Hepatic stellate cell (primary cell): ENCODE data around the gene FRAS1.
A peak's percentile ranks its signal among the peaks of the same experiment; 100 is the strongest.

Source experiments
- DNase-seq: peaks from one replicate; pipeline ENCODE4 v3.0.0; 2011; ENCODE audit warnings: low spot score

The FRAS1 gene

DNA sequence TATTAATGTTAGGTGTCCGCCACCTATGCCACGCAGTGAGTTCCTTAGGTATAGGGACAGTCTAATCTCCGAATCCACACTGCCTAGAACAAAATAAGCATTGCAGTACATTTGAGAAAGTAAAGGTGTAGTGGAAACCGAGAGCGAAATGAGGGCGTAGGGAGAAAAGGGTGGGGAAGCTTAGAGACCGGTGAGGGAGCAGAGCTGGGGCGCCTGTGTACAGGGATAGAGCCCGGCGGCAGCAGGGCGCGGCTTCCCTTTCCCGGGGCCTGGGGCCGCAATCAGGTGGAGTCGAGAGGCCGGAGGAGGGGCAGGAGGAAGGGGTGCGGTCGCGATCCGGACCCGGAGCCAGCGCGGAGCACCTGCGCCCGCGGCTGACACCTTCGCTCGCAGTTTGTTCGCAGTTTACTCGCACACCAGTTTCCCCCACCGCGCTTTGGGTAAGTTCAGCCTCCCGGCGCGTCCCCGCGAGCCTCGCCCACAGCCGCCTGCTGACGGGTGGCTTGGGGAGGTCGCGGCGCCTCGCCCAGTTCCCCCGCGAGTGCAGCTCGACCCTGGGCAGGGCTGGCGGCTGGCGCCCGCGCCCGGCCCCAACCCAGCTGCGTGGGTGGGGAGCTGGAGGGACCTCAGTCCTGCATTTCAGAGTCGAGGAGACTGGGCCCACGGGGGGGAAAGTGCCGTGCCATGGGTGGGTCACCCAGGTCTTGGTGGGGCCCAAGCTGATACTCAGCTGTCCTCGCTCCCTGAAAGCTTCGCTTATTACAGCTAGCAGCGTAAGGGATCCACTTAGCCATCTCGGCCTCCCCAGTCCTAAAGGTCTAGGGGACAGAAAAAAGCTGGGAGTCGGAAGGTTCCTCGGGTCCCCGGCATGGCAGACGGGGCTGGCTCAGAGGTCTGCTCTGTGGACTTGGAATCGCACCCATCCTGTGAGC, 494.6 kb downstream of the FRAS1 start, which contains the start of gene ANXA3:
Gene ANXA3 (plus strand): TSS at position 351 of the 932 bp plus-strand sequence. CDS start 2,704 bp downstream, outside the sequence.
- DNase-seq: peak; percentile 22

GRCh38 chr4:78552389-78553042, 495.4 kb downstream of the FRAS1 start:
- no peak for DNase-seq

GRCh38 chr4:78553043-78553396, 495.9 kb downstream of the FRAS1 start:
- no peak for DNase-seq

DNA sequence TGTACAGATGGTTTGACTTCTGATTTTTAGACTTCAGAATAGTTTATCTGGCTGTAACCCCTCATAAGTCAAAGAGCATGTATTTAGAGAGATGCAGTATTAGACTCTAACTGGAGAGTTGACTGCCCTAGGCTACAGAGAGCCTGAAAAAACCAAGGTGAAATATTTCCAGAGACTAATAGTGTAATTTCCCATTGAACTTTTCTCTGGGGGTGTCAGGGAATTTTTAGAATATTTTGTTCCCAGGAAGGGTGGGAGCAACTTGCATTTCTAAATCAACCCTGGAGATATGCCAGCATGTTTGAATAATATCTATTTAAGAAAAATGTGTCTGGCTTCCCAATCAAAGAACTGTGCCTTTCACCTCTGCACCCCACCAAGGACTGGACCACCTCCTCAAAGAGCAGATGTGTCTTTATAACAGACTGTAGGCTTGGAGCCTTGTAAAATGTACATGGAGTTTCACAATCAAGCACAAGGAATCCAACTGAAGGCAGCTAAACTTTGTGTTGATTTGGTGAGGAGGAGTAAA, 496.5 kb downstream of the FRAS1 start:
- no peak for DNase-seq

DNA sequence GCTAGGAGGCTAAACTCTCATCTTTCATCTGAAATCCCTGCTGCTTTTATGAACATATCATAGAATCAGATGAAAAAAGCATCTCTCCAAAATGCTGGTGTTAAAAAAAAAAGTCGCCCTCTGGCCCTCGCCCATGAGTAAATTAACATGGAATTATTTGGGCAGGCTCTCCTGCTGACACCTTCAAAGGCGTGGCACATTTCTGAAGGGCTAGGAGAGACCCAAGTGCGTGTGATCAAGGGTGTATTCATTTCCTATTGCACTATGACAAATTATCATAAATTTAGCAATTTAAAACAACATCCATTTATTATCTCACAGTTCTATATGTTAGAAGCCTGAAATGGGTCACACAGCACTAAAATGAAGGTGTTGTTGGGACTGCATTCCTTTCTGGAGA, 499.5 kb downstream of the FRAS1 start:
- no peak for DNase-seq

DNA sequence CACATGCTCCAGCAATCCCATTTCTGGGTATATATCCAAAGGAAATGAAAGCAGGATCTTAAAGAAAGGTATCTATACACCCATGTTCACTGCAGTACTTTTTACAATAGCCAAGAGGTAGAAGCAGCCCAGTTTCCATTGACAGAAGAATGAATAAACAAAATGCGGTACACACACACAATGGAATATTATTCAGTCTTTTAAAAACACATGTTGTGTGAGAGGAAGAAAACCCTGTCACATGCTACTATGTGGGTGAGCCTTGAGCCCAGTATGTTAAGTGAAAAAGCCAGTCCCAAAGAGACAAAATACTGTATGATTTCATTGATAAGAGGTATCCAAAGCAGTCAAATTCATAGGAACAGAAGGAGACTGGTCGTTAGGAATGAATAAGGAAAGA, 500.7 kb downstream of the FRAS1 start:
- no peak for DNase-seq

DNA sequence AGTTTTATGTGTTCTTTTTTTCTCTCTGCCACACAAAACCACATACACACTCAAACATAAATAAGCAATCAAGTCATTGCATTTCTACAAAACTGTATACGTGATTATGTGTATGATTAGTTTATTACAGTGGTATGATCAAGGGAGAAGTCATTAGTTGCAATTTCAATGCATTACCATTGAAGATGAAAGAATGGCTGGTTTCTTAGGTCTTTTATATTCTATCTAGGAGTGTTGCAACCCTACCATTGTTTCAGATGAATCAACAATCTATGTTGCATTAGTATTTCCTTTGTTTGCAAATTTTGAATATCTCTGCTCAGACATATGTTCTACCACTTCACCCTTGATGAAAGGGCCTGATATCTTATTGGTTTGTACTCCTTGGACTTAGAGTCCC, 501.3 kb downstream of the FRAS1 start:
- no peak for DNase-seq

GRCh38 chr4:78560296-78560963, 503.3 kb downstream of the FRAS1 start:
- peak; percentile 43 for DNase-seq

DNA sequence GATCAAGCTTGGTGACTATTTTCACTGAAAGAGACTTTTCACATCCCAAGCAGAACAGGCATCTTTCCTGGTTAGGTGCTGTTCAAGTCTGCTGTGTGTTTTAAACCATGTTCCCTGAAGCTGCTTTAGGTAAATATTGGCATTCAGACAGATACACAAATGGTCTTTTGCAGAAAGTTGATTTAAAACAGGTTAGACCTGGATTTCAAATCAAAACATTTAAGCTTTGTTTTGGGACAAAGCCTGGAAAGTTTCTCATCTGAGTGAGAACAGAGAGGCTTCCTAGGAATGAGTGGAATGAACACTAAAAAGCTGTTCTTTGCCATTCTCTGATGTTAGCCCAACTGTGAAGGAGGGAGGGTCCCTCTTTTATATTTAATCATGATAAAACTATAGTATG, 504.6 kb downstream of the FRAS1 start:
- no peak for DNase-seq

DNA sequence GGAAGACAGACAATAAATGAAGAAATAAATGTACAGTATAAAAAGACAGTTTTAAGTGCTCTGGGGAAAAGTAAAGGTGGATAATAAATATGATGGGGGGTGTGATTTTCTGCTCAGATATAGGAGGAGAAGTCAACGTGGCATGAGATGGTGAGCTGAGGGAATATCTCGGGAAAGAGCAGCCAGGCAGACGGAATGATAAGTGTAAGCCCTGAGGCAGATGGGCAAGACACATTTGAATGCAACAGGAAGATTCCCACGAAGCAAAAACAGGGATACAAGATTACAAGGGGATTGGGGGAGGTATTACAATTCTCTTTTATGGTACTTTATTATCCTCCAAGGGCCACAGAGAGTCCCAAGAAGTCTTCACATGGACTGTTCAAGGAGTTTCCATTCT, 505.6 kb downstream of the FRAS1 start:
- DNase-seq: no peak

DNA sequence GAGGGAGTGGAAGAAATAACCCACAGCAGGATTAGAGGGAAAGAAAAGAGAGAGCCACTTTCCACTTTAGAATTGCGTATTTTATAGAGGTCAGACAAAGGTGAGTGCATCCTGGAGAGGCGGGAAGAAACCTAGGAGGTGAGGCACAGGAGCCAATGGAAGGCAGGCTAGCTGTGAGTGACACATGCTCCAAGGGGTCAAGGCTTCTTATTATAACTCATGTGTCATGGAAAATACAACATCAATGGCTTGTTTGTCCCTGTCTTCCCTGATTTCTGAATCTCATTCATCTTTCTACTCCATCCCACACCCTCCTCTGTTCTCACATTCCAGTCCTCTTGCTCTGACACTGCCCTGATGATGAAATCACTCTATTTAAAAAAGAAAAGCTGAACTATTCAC, 508.8 kb downstream of the FRAS1 start:
- DNase-seq: peak; percentile 45

DNA sequence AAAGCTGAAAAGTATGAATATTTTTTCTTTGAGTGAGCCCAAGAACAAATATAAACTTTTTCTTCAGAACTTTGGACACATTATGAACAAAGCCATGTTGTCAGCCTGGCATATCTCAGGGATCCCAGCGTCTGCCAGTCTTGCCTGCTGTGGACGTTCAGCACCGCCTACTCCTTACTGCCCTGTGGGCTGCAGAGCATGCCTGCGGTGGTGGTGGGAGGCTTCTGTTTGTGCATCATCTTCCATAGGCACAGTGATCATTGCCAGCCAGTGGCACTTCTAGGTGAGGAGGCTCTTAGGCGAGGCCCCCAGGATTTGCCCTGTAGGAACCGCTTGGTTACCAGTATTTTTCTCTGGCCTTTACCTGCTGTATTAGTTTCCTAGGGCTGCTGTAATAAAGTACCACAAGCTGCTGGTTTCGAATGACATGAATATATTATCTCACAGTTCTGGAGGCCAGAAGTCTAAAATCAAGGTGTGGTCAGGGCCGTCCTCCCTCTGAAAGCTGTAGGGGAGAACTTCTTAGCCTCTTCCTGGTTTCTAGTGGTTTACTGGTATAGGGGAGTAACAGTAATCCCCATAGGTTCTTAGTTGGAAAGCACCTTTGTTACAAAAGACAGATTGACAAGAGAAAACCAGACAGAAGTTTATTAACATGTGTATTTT, 509.8 kb downstream of the FRAS1 start:
- DNase-seq: no peak

DNA sequence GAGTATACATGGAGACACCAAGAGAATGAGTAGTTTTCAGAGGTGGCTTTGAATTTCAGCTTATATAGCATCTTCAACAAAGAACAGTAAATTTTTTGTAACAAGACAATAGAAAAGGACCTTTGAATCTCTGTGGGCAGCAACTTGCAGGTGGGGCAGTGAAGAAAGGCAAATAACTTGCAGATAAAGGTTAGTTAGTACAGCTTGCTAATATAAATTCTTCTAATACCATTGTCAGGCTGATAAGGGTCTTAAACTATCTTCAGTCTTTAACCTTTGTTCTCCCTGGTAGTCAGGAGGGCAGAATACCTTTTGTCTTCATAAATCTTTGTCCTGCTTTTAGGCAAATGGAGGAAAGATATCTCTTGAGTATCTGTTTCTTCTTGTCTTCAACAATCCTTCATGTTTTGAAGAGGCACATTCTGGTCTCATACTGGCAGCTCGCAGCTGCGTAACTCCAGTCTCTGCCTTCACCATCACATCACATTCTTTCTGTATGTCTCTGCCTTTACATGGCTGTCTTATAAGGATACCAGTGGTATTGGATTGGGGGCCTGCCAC, 510.5 kb downstream of the FRAS1 start:
- no peak for DNase-seq

DNA sequence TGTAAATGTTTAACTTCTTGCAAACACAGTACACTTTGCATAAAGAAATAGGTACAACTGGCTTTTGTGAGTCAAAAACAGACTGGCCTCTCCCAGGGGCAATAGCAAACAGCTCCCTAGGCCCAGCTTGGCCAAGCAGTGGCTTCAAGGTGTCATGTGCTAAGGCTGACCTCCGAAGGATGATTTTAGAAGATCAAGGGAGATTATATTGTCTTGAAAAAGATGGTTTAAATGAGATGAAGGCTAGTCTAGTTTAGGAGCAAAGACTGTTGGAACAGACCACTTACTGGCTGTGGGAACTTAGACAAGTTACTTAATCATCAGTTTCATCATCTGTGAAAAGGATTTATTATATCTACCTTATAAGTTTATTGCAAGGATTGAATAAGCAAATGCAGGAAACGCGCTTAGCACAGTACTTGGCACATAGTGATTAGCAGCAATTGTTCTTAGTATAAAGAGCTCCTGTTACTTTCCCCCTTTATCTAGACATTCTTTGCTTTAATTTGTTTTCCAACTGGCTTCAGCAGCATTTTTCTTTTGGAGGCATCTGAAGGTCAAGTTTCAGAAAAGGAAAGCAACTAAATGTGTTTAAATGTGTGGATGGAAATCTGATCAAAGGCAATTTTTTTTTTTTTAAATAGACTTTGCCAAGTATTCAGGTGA, 511.6 kb downstream of the FRAS1 start:
- DNase-seq: no peak

DNA sequence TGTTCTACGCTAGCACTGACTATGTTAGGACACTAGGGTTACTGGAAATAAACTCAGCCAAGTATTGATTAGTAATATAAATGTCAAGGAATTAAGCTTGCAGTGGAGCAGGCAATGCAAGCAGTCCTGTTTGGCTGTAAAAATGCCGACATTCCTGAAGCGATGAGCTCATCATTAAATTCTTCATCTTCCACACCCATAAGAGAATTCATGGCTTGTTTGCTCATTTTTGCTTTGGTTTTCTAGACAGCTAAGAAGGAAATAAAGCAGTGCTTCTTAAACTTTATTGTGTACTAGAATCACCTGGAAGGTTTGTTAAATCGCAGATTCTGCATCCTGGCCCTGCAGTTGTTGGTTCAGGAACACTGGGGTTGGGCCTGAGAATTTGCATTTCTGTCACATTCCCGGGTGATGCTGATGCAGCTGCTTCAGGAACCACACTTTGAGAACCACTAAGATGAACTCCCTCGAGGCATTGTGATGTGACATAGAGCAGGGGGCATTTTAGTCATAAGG, 512.2 kb downstream of the FRAS1 start:
- peak; percentile 43 for DNase-seq

DNA sequence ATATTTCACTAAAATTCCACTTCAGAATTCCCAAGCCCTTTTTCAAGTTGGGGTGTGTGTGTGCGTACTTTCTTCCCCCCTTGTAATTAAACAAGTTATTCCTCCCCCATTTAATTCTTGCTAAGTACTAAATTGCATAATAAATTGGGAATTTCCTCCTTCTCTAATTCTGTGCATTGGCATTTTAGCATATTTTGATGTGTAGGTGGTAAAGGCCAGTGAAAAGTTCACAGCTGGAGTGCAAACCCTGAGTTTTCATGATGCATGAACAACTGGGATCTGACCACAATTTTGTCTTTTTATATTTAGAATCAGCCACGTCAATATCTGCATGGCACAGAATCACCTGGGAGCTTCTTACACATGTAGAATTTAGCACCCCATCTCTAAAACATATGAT, 513.0 kb downstream of the FRAS1 start:
- no peak for DNase-seq

GRCh38 chr4:78571804-78572203, 514.7 kb downstream of the FRAS1 start:
- DNase-seq: no peak

- DNase-seq: no peak
These were observed 521.7 kb downstream of the FRAS1 start for GRCh38 chr4:78578674-78579425.

- no peak for DNase-seq
These were observed 524.5 kb downstream of the FRAS1 start for GRCh38 chr4:78581618-78582017.

DNA sequence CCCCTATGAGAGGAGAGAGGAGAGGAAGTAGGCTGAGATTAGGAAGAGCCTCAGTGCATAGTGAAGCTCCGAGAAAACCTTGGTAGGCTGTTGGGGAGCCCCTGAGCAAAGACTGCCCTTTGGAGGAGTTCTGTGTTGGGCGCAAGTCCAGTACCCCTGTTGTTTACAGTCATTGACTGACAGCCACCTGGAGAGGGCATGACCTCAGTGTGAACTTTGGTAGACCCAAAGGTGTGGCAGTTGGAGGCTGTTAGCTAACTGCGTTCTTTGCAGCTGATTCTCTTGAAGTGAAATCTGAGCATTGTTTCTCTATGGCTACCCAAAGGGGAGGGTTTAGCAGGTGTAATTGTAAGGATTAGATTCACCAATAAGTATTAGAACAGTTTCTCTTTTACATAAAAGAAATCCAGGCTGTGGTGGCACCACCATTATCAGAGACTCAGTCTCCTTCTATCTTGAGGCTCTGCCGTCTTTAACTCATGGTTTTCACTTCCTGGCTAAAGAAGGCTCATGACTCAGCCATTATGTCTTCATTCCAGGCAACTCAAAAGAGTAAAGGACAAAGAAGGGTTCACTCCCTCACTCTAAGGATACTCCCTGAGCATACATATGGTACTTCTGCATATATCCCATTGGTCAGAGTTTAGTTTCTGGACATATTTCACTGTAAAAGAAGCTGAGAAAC, 527.9 kb downstream of the FRAS1 start:
- no peak for DNase-seq
